K562 (cell line): ENCODE measurements around the gene HSPB1. TPM values are rescaled to one million over a fixed set of nuclear protein-coding genes. Genes with fewer than 3 reads are reported as not detected.
A peak's percentile ranks its signal among the peaks of the same experiment; 100 is the strongest.

ENCODE experiments used
- ASH1L ChIP-seq: fragments of 450-650 bp; IDR thresholded peaks from 2 replicates; pipeline ENCODE4 v1.6.1; 2018; ENCODE audit warnings: borderline replicate concordance, mild to moderate bottlenecking, low read depth; ENCODE audit not compliant: partially characterized antibody
- ATF1 ChIP-seq, 2 experiments: fragments of 450-650 bp in 1 of 2; IDR thresholded peaks; 2 replicates each; pipeline ENCODE4 v1.6.1; 2016; ENCODE audit warnings: missing compliant biosample characterization in 1 of 2, missing genetic modification characterization in 1 of 2
- BACH1 ChIP-seq: fragments of 200-800 bp; sonication (Bioruptor generic); IDR thresholded peaks from 2 replicates; pipeline ENCODE4 v1.6.1; 2016; ENCODE audit warnings: missing genetic modification characterization, missing compliant biosample characterization
- CEBPZ ChIP-seq: fragments of 150-350 bp; IDR thresholded peaks from 2 replicates; pipeline ENCODE4 v1.6.1; 2014; ENCODE audit warnings: low read depth, mild to moderate bottlenecking, low read length, borderline replicate concordance
- CHD4 ChIP-seq: fragments of 200-600 bp; sonication (generic); IDR thresholded peaks from 3 replicates; pipeline ENCODE4 v1.6.1; 2012; ENCODE audit warnings: low read depth, mild to moderate bottlenecking, mixed read lengths, low read length, inconsistent platforms; ENCODE audit not compliant: insufficient read depth, insufficient replicate concordance, poor library complexity, severe bottlenecking
- HNRNPLL ChIP-seq: fragments of 200-400 bp; formaldehyde crosslinking; IDR thresholded peaks from 2 replicates; pipeline ENCODE4 v1.6.1; 2017; ENCODE audit warnings: low read length, low read depth, mild to moderate bottlenecking; ENCODE audit not compliant: poor library complexity, severe bottlenecking
- IRF1 ChIP-seq: sonication (generic); formaldehyde crosslinking; IDR thresholded peaks from 2 replicates; pipeline ENCODE4 v1.8.0; 2022; ENCODE audit warnings: missing genetic modification reagents, mild to moderate bottlenecking, borderline replicate concordance
- KLF10 ChIP-seq: fragments of 250-450 bp; sonication (Bioruptor Pico); IDR thresholded peaks from 2 replicates; pipeline ENCODE4 v1.6.1; 2021; ENCODE audit warnings: matching md5 sums
- LCOR ChIP-seq: sonication (generic); formaldehyde crosslinking; IDR thresholded peaks from 2 replicates; pipeline ENCODE4 v1.8.0; 2022; ENCODE audit warnings: mild to moderate bottlenecking, missing genetic modification reagents
- NFIX ChIP-seq: fragments of 250-450 bp; sonication (Bioruptor Pico); IDR thresholded peaks from 2 replicates; pipeline ENCODE4 v1.4.0; 2020; ENCODE audit warnings: low read depth, mild to moderate bottlenecking, moderate library complexity
- PHF21A ChIP-seq: fragments of 450-650 bp; IDR thresholded peaks from 2 replicates; pipeline ENCODE4 v1.6.1; 2017; ENCODE audit warnings: low read depth, borderline replicate concordance
- PHTF2 ChIP-seq: fragments of 250-450 bp; sonication (Bioruptor Pico); IDR thresholded peaks from 2 replicates; pipeline ENCODE4 v1.5.0; 2021; ENCODE audit warnings: mild to moderate bottlenecking
- RNF2 ChIP-seq: sonication (generic); IDR thresholded peaks from 2 replicates; pipeline ENCODE4 v1.6.1; 2016
- SREBF2 ChIP-seq: sonication (generic); formaldehyde crosslinking; IDR thresholded peaks from 2 replicates; pipeline ENCODE4 v1.4.0; 2020; ENCODE audit warnings: mild to moderate bottlenecking, missing genetic modification reagents
- XRCC5 ChIP-seq: fragments of 200-400 bp; formaldehyde crosslinking; IDR thresholded peaks from 2 replicates; pipeline ENCODE4 v1.6.1; 2017; ENCODE audit warnings: low read depth, mild to moderate bottlenecking, low read length
- YY1 ChIP-seq, 3 experiments: IDR thresholded peaks; 2 replicates each; pipeline ENCODE4 v1.6.1; 2011; ENCODE audit warnings: low read length in 2 of 3, mild to moderate bottlenecking in 2 of 3, moderate library complexity in 2 of 3, borderline replicate concordance in 1 of 3, control low read depth in 1 of 3, low read depth in 1 of 3; ENCODE audit not compliant: insufficient read depth in 3 of 3, insufficient replicate concordance in 2 of 3, control insufficient read depth in 1 of 3, insufficient read length in 1 of 3; ENCODE audit errors: extremely low read depth in 1 of 3
- ZBED1 ChIP-seq: IDR thresholded peaks from 2 replicates; pipeline ENCODE4 v1.6.1; 2014
- ZNF124 ChIP-seq: sonication (generic); formaldehyde crosslinking; IDR thresholded peaks from 2 replicates; pipeline ENCODE4 v1.8.1; 2022; ENCODE audit warnings: missing genetic modification reagents
- ZNF589 ChIP-seq: fragments of 200-800 bp; sonication (Bioruptor generic); IDR thresholded peaks from 2 replicates; pipeline ENCODE4 v1.6.1; 2016; ENCODE audit warnings: low read depth, missing genetic modification characterization, missing compliant biosample characterization
- polyA plus RNA-seq, 8 experiments: library from polyadenylated mRNA; depleted of rRNA in 4 of 8; stranded (reverse) in 5 of 8; unstranded in 3 of 8; fragments of >200 nt; fragmentation: Nextera tagmentation in 2 of 8; fragmentation: Illumina TruSeq in 1 of 8; extraction: Ambion mirVana in 2 of 8; extraction: Trizol in 1 of 8; gene quantifications; 2 replicates each; pipeline versions ENCODE4 v1.2.1 to v1.2.3, GENCODE V29; 2011 to 2014; ENCODE audit warnings: inconsistent platforms in 1 of 8, missing spikeins in 1 of 8
- total RNA-seq, 7 experiments: library from RNA; depleted of rRNA in 6 of 7; stranded (reverse); fragments of >200 nt in 6 of 7; fragmentation: Illumina TruSeq in 2 of 7; extraction: Trizol in 2 of 7; gene quantifications; 2 replicates each; pipeline versions ENCODE4 v1.2.1 to v1.2.3, GENCODE V29; 2011 to 2021; ENCODE audit warnings: low replicate concordance in 1 of 7
- TF ChIP-seq, protein P1 (sequence below): fragments of 250-450 bp; sonication (Bioruptor Pico); IDR thresholded peaks from 2 replicates; pipeline ENCODE4 v1.9.0; 2021; ENCODE audit warnings: mild to moderate bottlenecking, inconsistent platforms

HSPB1 gene
- total and polyA plus RNA-seq, 9 of the 15 experiments (the other 6 are each of a cell fraction or from before 2014, with no cell fraction given) = 27.1 to 522 (median 138) TPM

DNA sequence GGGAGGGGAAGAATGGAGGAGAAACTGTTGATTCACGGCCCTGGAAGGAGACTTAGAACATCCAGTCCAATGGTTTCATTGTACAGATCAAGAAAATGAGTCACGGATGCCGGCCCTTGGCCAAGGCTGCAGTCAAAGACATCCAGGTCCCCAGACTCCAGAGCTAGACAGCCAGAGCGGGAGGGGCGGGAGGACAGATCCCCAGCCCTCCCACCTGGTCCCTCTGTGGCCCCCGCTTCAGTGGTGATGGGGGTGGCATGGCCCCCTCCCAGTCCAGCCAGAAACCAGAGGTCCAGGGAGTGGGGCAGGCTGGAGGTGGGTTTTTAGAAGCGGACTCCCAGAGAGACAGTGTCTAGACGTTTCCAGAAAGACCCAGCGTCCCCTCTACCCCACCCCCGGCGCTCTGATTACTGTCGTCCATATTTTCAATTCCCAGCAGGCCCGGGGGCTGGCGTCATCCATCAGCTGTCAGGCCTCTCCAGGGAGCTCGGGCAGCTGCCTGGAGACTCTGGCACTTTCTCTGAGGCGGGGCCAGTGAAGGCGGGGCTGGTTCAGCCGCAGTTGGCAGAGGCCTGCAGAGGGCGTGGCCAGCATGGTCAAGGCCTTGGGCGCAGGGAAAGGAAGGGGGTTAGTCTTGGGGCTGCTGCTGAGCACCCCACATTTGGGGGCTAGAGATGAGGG is 8.0 kb upstream of the HSPB1 start (continued):
- TF ChIP-seq CEBPZ (no peak), RNF2 (no peak), PHF21A (no peak), CHD4 (no peak), ZNF124 (CRISPR knock-in tag) (no peak), ZNF589 (no peak), XRCC5 (peak; percentile 14; the same call in 1 of the 2 replicates), YY1 (IDR thresholded peaks at IDR 0.05; ENCODE audit: borderline replicate concordance in 1 of 3, control insufficient read depth in 1 of 3, extremely low read depth in 1 of 3, insufficient read depth in 3 of 3, insufficient read length in 1 of 3, insufficient replicate concordance in 2 of 3, low read depth in 1 of 3, low read length in 2 of 3) (peak in 1 of 3 experiments; percentile 69), HNRNPLL (no peak), ASH1L (no peak), ZBED1 (no peak), KLF10 (CRISPR knock-in tag) (no peak), SREBF2 (CRISPR knock-in tag) (no peak), NFIX (no peak), BACH1 (no peak), LCOR (no peak), ATF1 (CRISPR knock-in tag; IDR thresholded peaks at IDR 0.05) (no peak), ATF1 (tag; IDR thresholded peaks at IDR 0.05) (peak; percentile 85), IRF1 (CRISPR knock-in tag) (no peak), PHTF2 (CRISPR knock-in tag) (no peak)
- TF ChIP-seq, protein P1, sequence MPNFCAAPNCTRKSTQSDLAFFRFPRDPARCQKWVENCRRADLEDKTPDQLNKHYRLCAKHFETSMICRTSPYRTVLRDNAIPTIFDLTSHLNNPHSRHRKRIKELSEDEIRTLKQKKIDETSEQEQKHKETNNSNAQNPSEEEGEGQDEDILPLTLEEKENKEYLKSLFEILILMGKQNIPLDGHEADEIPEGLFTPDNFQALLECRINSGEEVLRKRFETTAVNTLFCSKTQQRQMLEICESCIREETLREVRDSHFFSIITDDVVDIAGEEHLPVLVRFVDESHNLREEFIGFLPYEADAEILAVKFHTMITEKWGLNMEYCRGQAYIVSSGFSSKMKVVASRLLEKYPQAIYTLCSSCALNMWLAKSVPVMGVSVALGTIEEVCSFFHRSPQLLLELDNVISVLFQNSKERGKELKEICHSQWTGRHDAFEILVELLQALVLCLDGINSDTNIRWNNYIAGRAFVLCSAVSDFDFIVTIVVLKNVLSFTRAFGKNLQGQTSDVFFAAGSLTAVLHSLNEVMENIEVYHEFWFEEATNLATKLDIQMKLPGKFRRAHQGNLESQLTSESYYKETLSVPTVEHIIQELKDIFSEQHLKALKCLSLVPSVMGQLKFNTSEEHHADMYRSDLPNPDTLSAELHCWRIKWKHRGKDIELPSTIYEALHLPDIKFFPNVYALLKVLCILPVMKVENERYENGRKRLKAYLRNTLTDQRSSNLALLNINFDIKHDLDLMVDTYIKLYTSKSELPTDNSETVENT (CRISPR knock-in tag) = no peak
